HCT116 (cell line): ENCODE data around the gene CLIC5.

ENCODE experiments used
- EZH2 ChIP-seq: fragments of 200-600 bp; sonication (generic); IDR thresholded peaks from 2 replicates; pipeline ENCODE4 v1.6.1; 2017; ENCODE audit warnings: antibody characterized with exemption, mixed run types
- POLR2AphosphoS5 ChIP-seq: IDR thresholded peaks from 2 replicates; pipeline ENCODE4 v1.6.1; 2011; ENCODE audit warnings: mild to moderate bottlenecking, low read depth, low read length, moderate library complexity
- ZFX ChIP-seq: fragments of 450-650 bp; IDR thresholded peaks from 2 replicates; pipeline ENCODE4 v1.6.1; 2017
- ZNF274 ChIP-seq: fragments of 200-500 bp; sonication (Bioruptor generic); IDR thresholded peaks from 2 replicates; pipeline ENCODE4 v1.6.1; 2014; ENCODE audit warnings: mild to moderate bottlenecking, low read depth, low read length, inconsistent platforms
- TF ChIP-seq, protein P1 (sequence below), 3 experiments: fragments of 200-600 bp in 1 of 3; sonication (generic) in 1 of 3; IDR thresholded peaks in 2 of 3; conservative IDR thresholded peaks in 1 of 3; 2 replicates each; pipeline ENCODE4 v1.5.1; 2012 to 2017; ENCODE audit warnings: low read depth in 2 of 3, low read length in 2 of 3, antibody characterized with exemption in 1 of 3, borderline replicate concordance in 1 of 3, control low read depth in 1 of 3, mild to moderate bottlenecking in 1 of 3, mixed read lengths in 1 of 3, mixed run types in 1 of 3, moderate library complexity in 1 of 3; ENCODE audit not compliant: insufficient read depth in 1 of 3

DNA sequence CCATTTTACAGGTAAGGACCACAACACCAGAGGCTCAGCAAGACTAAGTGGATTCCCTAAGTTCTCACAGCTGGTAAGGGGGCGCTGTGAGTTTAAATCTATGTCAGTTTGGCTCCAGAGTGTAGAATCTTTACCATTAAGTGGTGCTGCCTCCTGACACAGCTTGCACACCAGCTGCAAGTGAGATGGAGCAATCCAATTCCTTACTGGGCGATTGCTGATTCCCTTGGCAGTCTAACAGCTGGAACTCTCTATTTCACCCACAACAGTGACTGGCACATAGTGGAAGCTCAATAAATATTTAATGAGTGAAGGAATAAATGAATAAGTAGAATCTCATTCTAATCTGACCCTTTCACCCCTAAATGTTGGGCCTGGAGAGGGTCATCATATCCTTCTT, 176.7 kb downstream of the CLIC5 start:
- TF ChIP-seq, protein P1, sequence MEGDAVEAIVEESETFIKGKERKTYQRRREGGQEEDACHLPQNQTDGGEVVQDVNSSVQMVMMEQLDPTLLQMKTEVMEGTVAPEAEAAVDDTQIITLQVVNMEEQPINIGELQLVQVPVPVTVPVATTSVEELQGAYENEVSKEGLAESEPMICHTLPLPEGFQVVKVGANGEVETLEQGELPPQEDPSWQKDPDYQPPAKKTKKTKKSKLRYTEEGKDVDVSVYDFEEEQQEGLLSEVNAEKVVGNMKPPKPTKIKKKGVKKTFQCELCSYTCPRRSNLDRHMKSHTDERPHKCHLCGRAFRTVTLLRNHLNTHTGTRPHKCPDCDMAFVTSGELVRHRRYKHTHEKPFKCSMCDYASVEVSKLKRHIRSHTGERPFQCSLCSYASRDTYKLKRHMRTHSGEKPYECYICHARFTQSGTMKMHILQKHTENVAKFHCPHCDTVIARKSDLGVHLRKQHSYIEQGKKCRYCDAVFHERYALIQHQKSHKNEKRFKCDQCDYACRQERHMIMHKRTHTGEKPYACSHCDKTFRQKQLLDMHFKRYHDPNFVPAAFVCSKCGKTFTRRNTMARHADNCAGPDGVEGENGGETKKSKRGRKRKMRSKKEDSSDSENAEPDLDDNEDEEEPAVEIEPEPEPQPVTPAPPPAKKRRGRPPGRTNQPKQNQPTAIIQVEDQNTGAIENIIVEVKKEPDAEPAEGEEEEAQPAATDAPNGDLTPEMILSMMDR (IDR thresholded peaks at IDR 0.05 in 2 of 3, conservative IDR thresholded peaks at IDR 0.05 in 1 of 3; ENCODE audit: borderline replicate concordance in 1 of 3, insufficient read depth in 1 of 3, low read depth in 2 of 3, low read length in 2 of 3): no peak
- TF ChIP-seq POLR2AphosphoS5: no peak
- TF ChIP-seq EZH2: no peak
- no peak for TF ChIP-seq ZNF274
- no peak for TF ChIP-seq ZFX
